NCI-H82 treated with DMSO at 0.1 percent for 48 hours (cell line): ENCODE measurements around the gene FBXO45.
A peak's percentile ranks its signal among the peaks of the same experiment; 100 is the strongest.
"Not testable (repeated sequence)": the region's sequence is repeated elsewhere in the genome, so short reads cannot be mapped to it uniquely, and the experiment has no call there.

Source experiments
- DNase-seq: peaks from one replicate; lab custom pipeline; 2025; ENCODE audit not compliant: unreplicated experiment; lab: John Stamatoyannopoulos, UW

FBXO45 gene

GRCh38 chr3:196568246-196569002, at the start of gene FBXO45, which contains the start of gene WDR53:
FBXO45 (plus strand) TSS chr3:196568660; CDS start chr3:196568985, 325 bp downstream.
WDR53 (minus strand) TSS chr3:196568554; CDS start chr3:196561475, 7,079 bp downstream.
- DNase-seq, result peak; percentile 84

- peak; percentile 51 for DNase-seq
Observed at GRCh38 chr3:196518966-196519717, 49.3 kb upstream of the FBXO45 start.

GRCh38 chr3:196519718-196520082, 48.8 kb upstream of the FBXO45 start:
- no peak for DNase-seq

- not testable (repeated sequence) for DNase-seq
Observed at GRCh38 chr3:196521291-196521690, 47.2 kb upstream of the FBXO45 start.

GRCh38 chr3:196523841-196524240, 44.6 kb upstream of the FBXO45 start:
- no peak for DNase-seq

- peak; percentile 73 for DNase-seq
Observed at GRCh38 chr3:196524527-196524926, 43.9 kb upstream of the FBXO45 start.

GRCh38 chr3:196525141-196525540, 43.3 kb upstream of the FBXO45 start:
- DNase-seq, result no peak

GRCh38 chr3:196528639-196529233, 39.7 kb upstream of the FBXO45 start:
- DNase-seq, result no peak

- DNase-seq, result no peak
Observed at GRCh38 chr3:196531418-196531817, 37.0 kb upstream of the FBXO45 start.

- DNase-seq, result no peak
Observed at GRCh38 chr3:196533260-196533681, 35.2 kb upstream of the FBXO45 start.

- DNase-seq, result no peak
Observed at GRCh38 chr3:196537319-196537984, 31.0 kb upstream of the FBXO45 start.

GRCh38 chr3:196541684-196542445, 26.6 kb upstream of the FBXO45 start:
- no peak for DNase-seq

- no peak for DNase-seq
Observed at GRCh38 chr3:196544491-196544992, 23.9 kb upstream of the FBXO45 start.

GRCh38 chr3:196546537-196546936, 21.9 kb upstream of the FBXO45 start:
- no peak for DNase-seq

- no peak for DNase-seq
Observed at GRCh38 chr3:196547067-196547466, 21.4 kb upstream of the FBXO45 start.

- DNase-seq, result not testable (repeated sequence)
Observed at GRCh38 chr3:196549312-196549711, 19.1 kb upstream of the FBXO45 start.

GRCh38 chr3:196550172-196550571, 18.3 kb upstream of the FBXO45 start:
- not testable (repeated sequence) for DNase-seq

- no peak for DNase-seq
Observed at GRCh38 chr3:196552253-196552652, 16.2 kb upstream of the FBXO45 start.

GRCh38 chr3:196553551-196553950, 14.9 kb upstream of the FBXO45 start:
- no peak for DNase-seq

GRCh38 chr3:196554205-196554604, 14.3 kb upstream of the FBXO45 start:
- no peak for DNase-seq
